H9 (cell line): ENCODE data around the gene ALOX5AP. TPM values are rescaled to one million over a fixed set of nuclear protein-coding genes. Genes with fewer than 3 reads are reported as not detected.

ENCODE experiments used
- DNase-seq: peaks from one replicate; pipeline ENCODE4 v3.0.0-alpha.2; 2017
- H2AFZ ChIP-seq: one replicate; pipeline ENCODE4 v1.6.1; 2013; ENCODE audit warnings: mild to moderate bottlenecking, low read length, control low read depth, moderate library complexity
- H2AK5ac ChIP-seq: 2 replicates; pipeline ENCODE4 v1.6.1; 2013; ENCODE audit warnings: low read length, control low read depth, mixed read lengths; ENCODE audit not compliant: insufficient read length
- H2BK120ac ChIP-seq: one replicate; pipeline ENCODE4 v1.6.1; 2013; ENCODE audit warnings: low read depth, mild to moderate bottlenecking, low read length, control low read depth, inconsistent platforms; ENCODE audit not compliant: poor library complexity, severe bottlenecking
- H2BK12ac ChIP-seq: 2 replicates; pipeline ENCODE4 v1.6.1; 2013; ENCODE audit warnings: low read length, control low read depth, mixed read lengths, low read depth; ENCODE audit not compliant: insufficient read length
- H2BK15ac ChIP-seq: 2 replicates; pipeline ENCODE4 v1.6.1; 2013; ENCODE audit warnings: low read depth, low read length, control low read depth
- H2BK20ac ChIP-seq: one replicate; pipeline ENCODE4 v1.6.1; 2013; ENCODE audit warnings: low read depth, mild to moderate bottlenecking, low read length, control low read depth, inconsistent platforms; ENCODE audit not compliant: poor library complexity, severe bottlenecking
- H2BK5ac ChIP-seq: 2 replicates; pipeline ENCODE4 v1.6.1; 2013; ENCODE audit warnings: low read length, control low read depth, mixed read lengths; ENCODE audit not compliant: insufficient read length
- H3K14ac ChIP-seq: 2 replicates; pipeline ENCODE4 v1.6.1; 2013; ENCODE audit warnings: low read length, control low read depth; ENCODE audit not compliant: insufficient read depth
- H3K18ac ChIP-seq: 2 replicates; pipeline ENCODE4 v1.6.1; 2013; ENCODE audit warnings: low read depth, mild to moderate bottlenecking, mixed read lengths, low read length, control low read depth; ENCODE audit not compliant: insufficient read length
- H3K23ac ChIP-seq: 2 replicates; pipeline ENCODE4 v1.6.1; 2013; ENCODE audit warnings: low read length, control low read depth, mixed read lengths, low read depth; ENCODE audit not compliant: insufficient read length
- H3K23me2 ChIP-seq: 2 replicates; pipeline ENCODE4 v1.6.1; 2013; ENCODE audit warnings: low read depth, mild to moderate bottlenecking, mixed read lengths, low read length, control low read depth; ENCODE audit not compliant: insufficient read length, poor library complexity, severe bottlenecking
- H3K27ac ChIP-seq: 2 replicates; pipeline ENCODE4 v1.5.1; 2013; ENCODE audit warnings: low read length, control low read depth, mixed read lengths, low read depth; ENCODE audit not compliant: insufficient read length
- H3K27me3 ChIP-seq: 2 replicates; pipeline ENCODE4 v1.6.1; 2013; ENCODE audit warnings: low read length, control low read depth, inconsistent platforms; ENCODE audit not compliant: insufficient read depth
- H3K4ac ChIP-seq: 2 replicates; pipeline ENCODE4 v1.6.1; 2013; ENCODE audit warnings: low read depth, mild to moderate bottlenecking, control low read depth, inconsistent platforms, low read length, moderate library complexity
- H3K4me1 ChIP-seq: 2 replicates; pipeline ENCODE4 v1.6.1; 2013; ENCODE audit warnings: low read length, control low read depth, inconsistent platforms; ENCODE audit not compliant: insufficient read depth
- H3K4me2 ChIP-seq: 2 replicates; pipeline ENCODE4 v1.6.1; 2013; ENCODE audit warnings: low read length, control low read depth, mixed read lengths; ENCODE audit not compliant: insufficient read length, insufficient read depth
- H3K56ac ChIP-seq: 2 replicates; pipeline ENCODE4 v1.6.1; 2013; ENCODE audit warnings: low read depth, mild to moderate bottlenecking, mixed read lengths, low read length, control low read depth; ENCODE audit not compliant: insufficient read length
- H3K79me1 ChIP-seq: 2 replicates; pipeline ENCODE4 v1.6.1; 2013; ENCODE audit warnings: low read depth, mild to moderate bottlenecking, moderate library complexity, low read length, control low read depth, inconsistent platforms; ENCODE audit not compliant: insufficient read depth, poor library complexity, severe bottlenecking
- H3K79me2 ChIP-seq: 2 replicates; pipeline ENCODE4 v1.6.1; 2013; ENCODE audit warnings: low read length, control low read depth, inconsistent platforms; ENCODE audit not compliant: insufficient read depth
- H3K9ac ChIP-seq: 2 replicates; pipeline ENCODE4 v1.6.1; 2013; ENCODE audit warnings: low read length, control low read depth, mixed read lengths; ENCODE audit not compliant: insufficient read length; ENCODE audit errors: extremely low read depth
- H3K9me3 ChIP-seq: one replicate; pipeline ENCODE4 v1.6.1; 2013; ENCODE audit warnings: low read depth, low read length, inconsistent platforms; ENCODE audit not compliant: control insufficient read depth
- H3T11ph ChIP-seq: one replicate; pipeline ENCODE4 v1.6.1; 2013; ENCODE audit warnings: mild to moderate bottlenecking, low read length, control low read depth, inconsistent platforms
- H4K20me1 ChIP-seq: one replicate; pipeline ENCODE4 v1.6.1; 2013; ENCODE audit not compliant: control insufficient read depth, insufficient read length, insufficient read depth
- H4K5ac ChIP-seq: 2 replicates; pipeline ENCODE4 v1.6.1; 2013; ENCODE audit warnings: low read depth, mild to moderate bottlenecking, mixed read lengths, low read length, control low read depth; ENCODE audit not compliant: insufficient read length
- H4K8ac ChIP-seq: replicated peaks from 2 replicates; pipeline ENCODE4 v1.6.1; 2013; ENCODE audit warnings: low read length, control low read depth, mixed read lengths, low read depth; ENCODE audit not compliant: insufficient read length
- H4K91ac ChIP-seq: 2 replicates; pipeline ENCODE4 v1.6.1; 2013; ENCODE audit warnings: low read depth, mild to moderate bottlenecking, moderate library complexity, mixed read lengths, low read length, control low read depth; ENCODE audit not compliant: insufficient read length
- H3K27ac Mint-ChIP-seq, 3 experiments: 2 replicates in 2 of 3; 3 replicates in 1 of 3; pipeline ENCODE4 v1.8.0; 2020 to 2021; ENCODE audit warnings: mixed read lengths in 3 of 3, mild to moderate bottlenecking in 1 of 3, moderate library complexity in 1 of 3
- H3K27me3 Mint-ChIP-seq: 2 replicates; pipeline ENCODE4 v1.8.0; 2021; ENCODE audit warnings: low read depth, mild to moderate bottlenecking, moderate library complexity, mixed read lengths
- H3K36me3 Mint-ChIP-seq, 3 experiments: 2 replicates in 2 of 3; 3 replicates in 1 of 3; pipeline ENCODE4 v1.8.0; 2020 to 2021; ENCODE audit warnings: low read depth in 3 of 3, mixed read lengths in 3 of 3; ENCODE audit not compliant: insufficient read depth in 1 of 3
- H3K4me1 Mint-ChIP-seq, 2 experiments: 2 replicates each; pipeline ENCODE4 v1.8.0; 2020; ENCODE audit warnings: mixed read lengths in 2 of 2
- H3K4me3 Mint-ChIP-seq, 2 experiments: 2 replicates in 1 of 2; 3 replicates in 1 of 2; pipeline ENCODE4 v1.8.0; 2020 to 2021; ENCODE audit warnings: mild to moderate bottlenecking in 2 of 2, mixed read lengths in 2 of 2, moderate library complexity in 1 of 2
- H3K9me3 Mint-ChIP-seq, 2 experiments: 2 replicates in 1 of 2; 3 replicates in 1 of 2; pipeline ENCODE4 v1.8.0; 2020; ENCODE audit warnings: mild to moderate bottlenecking in 2 of 2, mixed read lengths in 2 of 2, moderate library complexity in 1 of 2
- WGBS: extraction: QIAGEN DNeasy Blood & Tissue Kit; methylation state at CpG from one replicate; pipeline ENCODE4 v1.1.7; 2013; ENCODE audit warnings: missing lambda C conversion rate, low lambda C conversion rate, mixed read lengths; ENCODE audit not compliant: insufficient read length; ENCODE audit errors: extremely low coverage; 5-methylcytosine and 5-hydroxymethylcytosine counted together
- total RNA-seq: library from RNA; stranded (reverse); gene quantifications from 2 replicates; pipeline ENCODE4 v1.2.1, GENCODE V29; 2021
- TF ChIP-seq, protein P1 (sequence below): fragments of 200-600 bp; sonication (generic); conservative IDR thresholded peaks from 3 replicates; pipeline ENCODE4 v1.8.0; 2021; ENCODE audit warnings: antibody characterized with exemption, mild to moderate bottlenecking

Gene ALOX5AP
- total RNA-seq, 1 experiment from 2014 or later = not detected

- no peak for DNase-seq
- no peaks in the 10 kb centered on the region for H3K9me3 ChIP-seq
- Mint-ChIP-seq H3K4me3 (no peak overlapping the region), H3K36me3 (no peaks in the 10 kb centered on the region), H3K9me3 (no peaks in the 10 kb centered on the region), H3K4me1 (peaks cover 3 to 6% of the 10 kb centered on the region in 2 experiments; a peak in 2 of 4 replicates), H3K27ac (no peak overlapping the region), H3K27me3 (no peaks in the 10 kb centered on the region)
- no peaks in the 10 kb centered on the region for H4K20me1 ChIP-seq
- H4K5ac ChIP-seq = no peak overlapping the region
- no peak overlapping the region for H3K14ac ChIP-seq
- no peak overlapping the region for H3K4ac ChIP-seq
- no peak overlapping the region for H2BK12ac ChIP-seq
- H3K56ac ChIP-seq = no peak overlapping the region
- no peak overlapping the region for H2BK20ac ChIP-seq
- H2BK5ac ChIP-seq = no peak overlapping the region
- H3K9ac ChIP-seq = no peak overlapping the region
- no peak overlapping the region for H3T11ph ChIP-seq
- no peak overlapping the region for H3K23ac ChIP-seq
- H3K18ac ChIP-seq = no peak overlapping the region
- no peak overlapping the region for H3K4me2 ChIP-seq
- TF ChIP-seq, protein P1, sequence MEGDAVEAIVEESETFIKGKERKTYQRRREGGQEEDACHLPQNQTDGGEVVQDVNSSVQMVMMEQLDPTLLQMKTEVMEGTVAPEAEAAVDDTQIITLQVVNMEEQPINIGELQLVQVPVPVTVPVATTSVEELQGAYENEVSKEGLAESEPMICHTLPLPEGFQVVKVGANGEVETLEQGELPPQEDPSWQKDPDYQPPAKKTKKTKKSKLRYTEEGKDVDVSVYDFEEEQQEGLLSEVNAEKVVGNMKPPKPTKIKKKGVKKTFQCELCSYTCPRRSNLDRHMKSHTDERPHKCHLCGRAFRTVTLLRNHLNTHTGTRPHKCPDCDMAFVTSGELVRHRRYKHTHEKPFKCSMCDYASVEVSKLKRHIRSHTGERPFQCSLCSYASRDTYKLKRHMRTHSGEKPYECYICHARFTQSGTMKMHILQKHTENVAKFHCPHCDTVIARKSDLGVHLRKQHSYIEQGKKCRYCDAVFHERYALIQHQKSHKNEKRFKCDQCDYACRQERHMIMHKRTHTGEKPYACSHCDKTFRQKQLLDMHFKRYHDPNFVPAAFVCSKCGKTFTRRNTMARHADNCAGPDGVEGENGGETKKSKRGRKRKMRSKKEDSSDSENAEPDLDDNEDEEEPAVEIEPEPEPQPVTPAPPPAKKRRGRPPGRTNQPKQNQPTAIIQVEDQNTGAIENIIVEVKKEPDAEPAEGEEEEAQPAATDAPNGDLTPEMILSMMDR = no peak
- no peaks in the 10 kb centered on the region for H3K4me1 ChIP-seq
- no peak overlapping the region for H2AK5ac ChIP-seq
- no peaks in the 10 kb centered on the region for H3K23me2 ChIP-seq
- no peaks in the 10 kb centered on the region for H3K79me2 ChIP-seq
- no peak overlapping the region for H3K27ac ChIP-seq
- no peaks in the 10 kb centered on the region for H3K79me1 ChIP-seq
- no peaks in the 10 kb centered on the region for H3K27me3 ChIP-seq
- no peak overlapping the region for H2BK15ac ChIP-seq
- H2AFZ ChIP-seq = no peak overlapping the region
- no peak overlapping the region for H4K8ac ChIP-seq
- H2BK120ac ChIP-seq = no peak overlapping the region
- no peak overlapping the region for H4K91ac ChIP-seq
- no CpG with 5 or more reads among the region's 3 CpGs for WGBS
Measured at GRCh38 chr13:30710442-30710841, 24.9 kb upstream of the ALOX5AP start.
